Measurements from ENCODE around the gene CDK11B.

CDK11B gene

DNA sequence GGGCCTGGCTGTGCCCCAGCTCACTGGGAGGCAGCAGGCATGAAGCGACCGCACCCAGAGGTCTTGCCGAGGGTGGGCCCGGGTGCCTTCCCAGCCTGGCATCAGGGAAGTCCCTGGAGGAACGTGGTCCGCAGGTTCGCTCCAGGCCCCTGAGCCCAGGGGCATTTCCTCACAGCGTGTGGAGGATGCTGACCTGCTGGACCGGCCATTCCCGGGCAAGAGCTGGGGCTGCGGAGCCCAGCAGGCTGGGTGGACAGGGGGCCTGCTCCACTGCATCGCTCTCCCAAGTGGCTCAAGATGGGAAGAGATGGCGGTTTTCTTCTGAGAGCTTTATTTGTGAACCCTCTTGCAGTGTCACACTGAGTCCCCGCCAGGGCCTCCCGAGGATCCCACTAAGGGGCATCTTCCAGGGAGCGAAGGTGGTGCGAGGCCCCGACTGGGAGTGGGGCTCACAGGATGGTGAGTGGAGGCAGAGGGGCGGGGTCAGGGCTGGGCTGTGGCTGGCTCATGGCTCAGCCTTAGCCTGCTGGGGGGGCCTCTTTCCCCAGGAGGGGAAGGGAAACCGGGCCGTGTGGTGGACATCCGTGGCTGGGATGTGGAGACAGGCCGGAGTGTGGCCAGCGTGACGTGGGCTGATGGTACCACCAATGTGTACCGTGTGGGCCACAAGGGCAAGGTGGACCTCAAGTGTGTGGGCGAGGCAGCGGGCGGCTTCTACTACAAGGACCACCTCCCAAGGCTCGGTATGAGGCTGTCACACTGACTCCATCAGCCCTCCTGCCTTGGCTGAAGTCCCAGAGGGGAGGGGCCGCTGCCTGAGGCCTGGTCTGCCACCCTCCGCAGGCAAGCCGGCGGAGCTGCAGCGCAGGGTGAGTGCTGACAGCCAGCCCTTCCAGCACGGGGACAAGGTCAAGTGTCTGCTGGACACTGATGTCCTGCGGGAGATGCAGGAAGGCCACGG lies 34.1 kb downstream of the CDK11B start:
- H3K9me3 ChIP-seq (ENCODE audit: control insufficient read depth, low read length): no peaks in the 10 kb centered on the region
- no peaks in the 10 kb centered on the region for H3K4me1 ChIP-seq (ENCODE audit: control insufficient read depth, insufficient read depth, low read length, poor library complexity, severe bottlenecking)
- WGBS, 2 experiments (ENCODE audit: insufficient coverage in 2 of 2): 92 to 94% methylated on average over 31 to 34 of the region's 38 CpGs
- peaks cover 21% of the 10 kb centered on the region for H3K36me3 ChIP-seq (ENCODE audit: control insufficient read depth, insufficient read depth, low read length)
- H3K4me3 ChIP-seq (ENCODE audit: extremely low read depth, insufficient read depth, low read length, poor library complexity, severe bottlenecking): no peak overlapping the region
- no peak overlapping the region for H3K27ac ChIP-seq (ENCODE audit: low read depth, low read length, severe bottlenecking)

DNA sequence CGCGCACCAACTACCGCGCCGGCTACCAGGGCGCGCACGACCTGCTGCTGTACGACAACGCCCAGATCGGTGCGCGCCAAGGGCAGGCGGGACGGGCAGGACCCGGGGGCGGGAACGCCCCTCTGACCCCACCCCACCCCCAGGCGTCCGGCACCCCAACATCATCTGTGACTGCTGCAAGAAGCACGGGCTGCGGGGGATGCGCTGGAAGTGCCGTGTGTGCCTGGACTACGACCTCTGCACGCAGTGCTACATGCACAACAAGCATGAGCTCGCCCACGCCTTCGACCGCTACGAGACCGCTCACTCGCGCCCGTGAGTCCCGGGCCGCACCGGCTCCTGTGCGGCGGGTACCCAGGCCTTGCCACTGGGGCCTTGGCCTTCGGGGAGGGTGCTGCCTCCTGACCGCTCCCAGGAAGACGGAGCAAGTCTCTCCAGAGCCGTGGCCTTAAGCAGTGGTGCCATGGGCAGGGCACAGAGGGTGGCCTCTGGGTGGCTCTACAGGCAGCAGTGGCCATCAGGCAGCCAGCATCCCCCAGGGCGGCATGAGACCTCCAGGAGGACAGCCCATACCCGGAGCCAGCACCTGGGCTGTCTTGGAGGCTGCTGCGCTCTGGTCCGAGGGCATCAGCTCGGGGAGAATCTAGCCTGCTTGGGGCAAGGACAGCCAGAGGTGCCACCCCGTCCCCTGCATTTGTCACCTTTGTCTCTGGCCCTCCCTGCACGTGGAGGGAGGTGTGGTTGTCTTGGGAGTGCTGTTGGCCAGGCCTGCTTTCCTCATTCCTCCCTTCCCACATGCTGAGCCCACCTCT lies 35.0 kb downstream of the CDK11B start:
- Histone ChIP-seq H3K36me3 (ENCODE audit: control insufficient read depth, insufficient read depth, low read length) (peaks cover 24% of the 10 kb centered on the region), H3K9me3 (ENCODE audit: control insufficient read depth, low read length) (no peaks in the 10 kb centered on the region), H3K27ac (ENCODE audit: low read depth, low read length, severe bottlenecking) (no peak overlapping the region), H3K4me3 (ENCODE audit: extremely low read depth, insufficient read depth, low read length, poor library complexity, severe bottlenecking) (no peak overlapping the region), H3K4me1 (ENCODE audit: control insufficient read depth, insufficient read depth, low read length, poor library complexity, severe bottlenecking) (no peaks in the 10 kb centered on the region)
- 94 to 96% methylated on average over 37 to 49 of the region's 51 CpGs for WGBS, 2 experiments (ENCODE audit: insufficient coverage in 2 of 2)

DNA sequence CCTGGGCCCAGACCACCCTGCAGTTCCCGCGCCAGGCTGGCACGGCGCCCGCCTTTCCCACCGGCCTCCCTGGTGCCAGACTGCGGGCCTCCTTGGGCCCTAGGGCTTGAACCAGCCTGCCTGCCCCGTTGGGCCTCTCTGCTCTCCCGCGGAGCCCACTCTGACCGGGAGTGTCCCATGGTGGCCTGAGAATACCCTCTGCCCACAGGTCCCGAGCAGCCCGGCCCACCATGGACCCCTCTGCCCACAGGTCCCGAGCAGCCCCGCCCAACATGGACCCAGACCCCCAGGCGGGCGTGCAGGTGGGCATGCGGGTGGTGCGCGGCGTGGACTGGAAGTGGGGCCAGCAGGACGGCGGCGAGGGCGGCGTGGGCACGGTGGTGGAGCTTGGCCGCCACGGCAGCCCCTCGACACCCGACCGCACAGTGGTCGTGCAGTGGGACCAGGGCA lies 35.6 kb downstream of the CDK11B start:
- Histone ChIP-seq H3K27ac (ENCODE audit: low read depth, low read length, severe bottlenecking) (no peak overlapping the region), H3K4me3 (ENCODE audit: extremely low read depth, insufficient read depth, low read length, poor library complexity, severe bottlenecking) (no peak overlapping the region), H3K4me1 (ENCODE audit: control insufficient read depth, insufficient read depth, low read length, poor library complexity, severe bottlenecking) (no peaks in the 10 kb centered on the region), H3K36me3 (ENCODE audit: control insufficient read depth, insufficient read depth, low read length) (peaks cover 29% of the 10 kb centered on the region), H3K9me3 (ENCODE audit: control insufficient read depth, low read length) (no peaks in the 10 kb centered on the region)
- 95 to 96% methylated on average over 30 to 33 of the region's 33 CpGs for WGBS, 2 experiments (ENCODE audit: insufficient coverage in 2 of 2)

DNA sequence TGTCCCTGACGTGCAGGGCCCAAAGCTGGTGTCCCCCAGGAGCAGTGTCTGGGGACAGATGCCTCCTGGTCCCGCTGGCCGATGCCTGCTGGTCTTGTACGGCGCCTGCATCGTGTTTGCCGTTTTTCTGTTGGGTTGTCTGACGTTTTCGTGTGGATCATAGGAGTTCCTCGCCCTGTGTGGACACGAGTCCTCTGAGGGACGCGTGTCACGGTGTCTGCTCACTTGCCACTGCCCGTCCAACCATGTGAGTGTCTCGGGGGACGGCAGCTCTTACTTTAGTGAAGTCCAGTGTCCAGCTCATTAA lies 36.1 kb downstream of the CDK11B start:
- 92 to 95% methylated on average over 13 to 17 of the region's 17 CpGs for WGBS, 2 experiments (ENCODE audit: insufficient coverage in 2 of 2)
- H3K27ac ChIP-seq (ENCODE audit: low read depth, low read length, severe bottlenecking): no peak overlapping the region
- H3K9me3 ChIP-seq (ENCODE audit: control insufficient read depth, low read length): no peaks in the 10 kb centered on the region
- H3K4me3 ChIP-seq (ENCODE audit: extremely low read depth, insufficient read depth, low read length, poor library complexity, severe bottlenecking): no peak overlapping the region
- no peaks in the 10 kb centered on the region for H3K4me1 ChIP-seq (ENCODE audit: control insufficient read depth, insufficient read depth, low read length, poor library complexity, severe bottlenecking)
- peaks cover 30% of the 10 kb centered on the region for H3K36me3 ChIP-seq (ENCODE audit: control insufficient read depth, insufficient read depth, low read length)

DNA sequence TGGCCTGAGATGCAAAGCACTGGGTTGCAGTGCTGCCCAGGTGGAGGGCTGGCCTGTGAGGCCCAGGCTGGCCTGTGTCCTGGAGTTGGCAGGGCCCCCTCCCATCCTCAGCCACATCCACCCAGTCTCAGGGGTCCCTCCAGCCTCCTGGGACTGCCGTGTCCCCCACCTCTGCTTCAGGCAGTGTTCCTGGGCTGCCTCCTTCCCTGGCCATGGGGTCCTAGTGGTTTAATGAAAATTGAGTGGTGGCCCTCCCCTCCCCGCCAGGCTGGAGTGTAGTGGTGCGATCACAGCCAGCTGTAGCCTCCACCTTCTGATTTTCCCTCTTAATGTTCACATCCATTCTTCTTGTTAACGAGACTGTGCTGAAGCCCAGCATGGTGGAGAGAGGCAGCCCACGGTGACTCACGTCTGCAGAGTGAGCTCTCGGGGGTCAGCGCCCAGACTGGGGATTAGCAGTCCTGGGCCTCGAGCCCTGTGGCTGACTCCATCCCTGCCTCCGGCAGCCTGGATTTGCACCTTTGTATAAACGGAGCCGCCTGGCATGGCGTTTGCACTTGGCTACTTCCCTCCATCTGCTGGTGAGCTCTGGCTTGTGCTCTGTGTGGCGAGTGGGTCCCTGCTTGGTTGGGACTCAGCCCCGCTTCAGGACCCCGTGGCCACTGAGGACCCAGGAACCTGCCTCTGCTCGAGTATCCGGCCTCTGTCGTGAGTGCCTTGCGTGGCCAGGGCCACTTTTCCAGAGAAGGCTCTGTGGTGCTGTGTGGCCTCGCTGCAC lies 36.6 kb downstream of the CDK11B start:
- 86 to 91% methylated on average over 17 to 18 of the region's 21 CpGs for WGBS, 2 experiments (ENCODE audit: insufficient coverage in 2 of 2)
- H3K36me3 ChIP-seq (ENCODE audit: control insufficient read depth, insufficient read depth, low read length): peaks cover 35% of the 10 kb centered on the region
- no peak overlapping the region for H3K4me3 ChIP-seq (ENCODE audit: extremely low read depth, insufficient read depth, low read length, poor library complexity, severe bottlenecking)
- H3K4me1 ChIP-seq (ENCODE audit: control insufficient read depth, insufficient read depth, low read length, poor library complexity, severe bottlenecking): no peaks in the 10 kb centered on the region
- no peak overlapping the region for H3K27ac ChIP-seq (ENCODE audit: low read depth, low read length, severe bottlenecking)
- no peaks in the 10 kb centered on the region for H3K9me3 ChIP-seq (ENCODE audit: control insufficient read depth, low read length)

DNA sequence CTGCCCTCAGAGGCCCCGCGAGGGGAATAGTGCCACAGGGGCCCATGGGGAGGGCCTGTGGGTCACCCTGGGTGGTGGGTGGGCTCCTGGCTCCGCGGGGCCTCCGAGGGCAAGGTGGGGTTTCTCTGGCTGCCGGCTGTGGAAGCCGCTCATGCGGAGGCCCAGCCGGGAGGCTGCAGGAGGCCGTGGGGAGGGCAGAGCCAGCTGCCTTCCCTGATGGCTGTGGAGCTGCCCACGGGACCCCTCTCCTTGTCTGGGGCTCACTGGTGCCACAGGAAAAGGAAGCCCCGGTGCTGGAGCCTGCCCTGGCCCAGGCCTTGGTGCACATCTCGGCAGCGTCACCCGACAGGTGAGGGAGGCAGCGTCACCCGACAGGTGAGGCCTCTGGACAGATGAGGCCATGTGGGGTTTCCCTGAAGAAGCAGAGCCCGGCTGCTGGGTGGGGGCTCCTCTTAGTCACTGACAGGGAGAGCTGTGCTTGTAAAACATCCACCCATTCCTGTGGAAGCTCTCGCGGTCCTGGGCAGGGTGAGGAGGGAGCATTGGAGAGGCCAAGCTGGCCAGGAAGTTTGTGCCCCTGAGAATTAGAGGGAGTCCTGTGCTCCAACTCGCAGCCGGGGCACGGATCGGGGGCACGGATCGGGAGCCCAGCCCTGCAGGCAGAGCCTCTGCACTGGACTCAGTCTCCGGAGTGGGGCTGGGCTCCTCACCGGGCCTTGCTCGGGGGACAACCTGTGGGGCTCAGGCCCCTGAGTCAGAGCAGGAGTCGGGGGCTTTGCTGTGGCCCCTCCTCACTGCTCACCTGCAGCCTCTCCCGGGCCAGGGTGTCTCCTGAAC lies 37.4 kb downstream of the CDK11B start:
- Histone ChIP-seq H3K9me3 (ENCODE audit: control insufficient read depth, low read length) (no peaks in the 10 kb centered on the region), H3K4me3 (ENCODE audit: extremely low read depth, insufficient read depth, low read length, poor library complexity, severe bottlenecking) (no peak overlapping the region), H3K36me3 (ENCODE audit: control insufficient read depth, insufficient read depth, low read length) (peaks cover 33% of the 10 kb centered on the region), H3K27ac (ENCODE audit: low read depth, low read length, severe bottlenecking) (no peak overlapping the region), H3K4me1 (ENCODE audit: control insufficient read depth, insufficient read depth, low read length, poor library complexity, severe bottlenecking) (peaks cover 5% of the 10 kb centered on the region)
- WGBS, 2 experiments (ENCODE audit: insufficient coverage in 2 of 2): 93 to 95% methylated on average over 30 to 31 of the region's 31 CpGs

DNA sequence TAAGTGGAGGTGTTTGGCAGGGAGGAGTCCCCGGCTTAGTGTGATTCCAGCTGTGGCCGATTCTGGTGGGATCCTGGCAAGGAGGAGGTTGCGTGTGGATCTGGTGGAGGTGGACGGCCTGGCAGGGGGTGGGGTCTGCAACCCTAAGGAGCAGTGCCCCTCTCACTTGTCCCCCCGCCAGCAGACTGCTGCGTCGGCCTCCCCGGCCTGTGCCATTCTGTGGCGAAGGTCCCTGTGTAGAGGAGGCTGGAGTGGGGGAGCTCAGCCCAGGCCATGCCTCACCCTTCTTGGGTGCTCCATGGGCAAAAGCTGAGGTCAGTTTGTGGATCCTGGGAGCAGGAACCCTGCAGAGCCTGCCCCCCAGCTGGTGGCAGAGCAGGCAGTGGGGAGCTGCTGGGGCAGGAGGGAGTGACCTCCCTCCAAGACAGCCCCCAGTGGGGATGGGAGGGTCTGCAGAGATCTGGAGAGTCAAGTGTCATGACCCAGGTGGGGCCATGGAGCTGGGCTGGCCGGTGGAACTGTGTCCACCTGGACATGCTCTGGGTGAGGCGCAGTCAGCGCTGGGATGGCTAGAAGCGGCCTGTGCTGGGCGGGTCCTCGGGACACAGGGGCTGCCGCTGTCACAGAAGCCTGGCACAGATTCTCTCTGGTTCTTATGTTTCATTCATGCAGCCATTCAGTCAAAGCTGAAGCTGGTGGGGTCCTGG lies 38.2 kb downstream of the CDK11B start:
- peaks cover 5% of the 10 kb centered on the region for H3K4me1 ChIP-seq (ENCODE audit: control insufficient read depth, insufficient read depth, low read length, poor library complexity, severe bottlenecking)
- 95% methylated on average over 9 to 15 of the region's 16 CpGs for WGBS, 2 experiments (ENCODE audit: insufficient coverage in 2 of 2)
- H3K9me3 ChIP-seq (ENCODE audit: control insufficient read depth, low read length): no peaks in the 10 kb centered on the region
- H3K36me3 ChIP-seq (ENCODE audit: control insufficient read depth, insufficient read depth, low read length): peaks cover 33% of the 10 kb centered on the region
- no peak overlapping the region for H3K27ac ChIP-seq (ENCODE audit: low read depth, low read length, severe bottlenecking)
- H3K4me3 ChIP-seq (ENCODE audit: extremely low read depth, insufficient read depth, low read length, poor library complexity, severe bottlenecking): no peak overlapping the region

DNA sequence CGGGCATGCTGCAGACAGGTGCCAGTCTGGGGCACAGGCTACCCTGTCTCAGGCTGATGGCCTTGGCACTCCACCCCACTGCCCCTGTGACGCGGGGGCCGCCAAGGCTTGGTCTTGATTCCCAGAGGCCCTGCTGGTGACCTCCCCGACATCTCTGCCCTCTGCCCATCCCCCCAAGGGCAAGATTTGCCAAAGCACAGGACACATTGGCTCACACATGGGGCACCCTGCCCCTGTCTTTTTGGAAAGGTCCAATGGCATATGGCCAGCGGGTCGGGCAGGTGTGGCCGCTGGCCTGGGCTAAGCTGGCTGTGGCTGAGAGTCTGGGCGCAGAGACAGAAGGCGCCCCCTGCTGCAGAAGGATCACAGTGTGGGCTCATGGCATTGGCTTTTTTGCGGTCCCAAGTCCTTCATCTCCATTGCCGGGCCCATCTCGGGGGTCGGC lies 38.9 kb downstream of the CDK11B start:
- Histone ChIP-seq H3K27ac (ENCODE audit: low read depth, low read length, severe bottlenecking) (no peak overlapping the region), H3K9me3 (ENCODE audit: control insufficient read depth, low read length) (no peaks in the 10 kb centered on the region), H3K4me3 (ENCODE audit: extremely low read depth, insufficient read depth, low read length, poor library complexity, severe bottlenecking) (no peak overlapping the region), H3K4me1 (ENCODE audit: control insufficient read depth, insufficient read depth, low read length, poor library complexity, severe bottlenecking) (peaks cover 5% of the 10 kb centered on the region), H3K36me3 (ENCODE audit: control insufficient read depth, insufficient read depth, low read length) (peaks cover 29% of the 10 kb centered on the region)
- 83 to 87% methylated on average over 10 to 14 of the region's 14 CpGs for WGBS, 2 experiments (ENCODE audit: insufficient coverage in 2 of 2)

DNA sequence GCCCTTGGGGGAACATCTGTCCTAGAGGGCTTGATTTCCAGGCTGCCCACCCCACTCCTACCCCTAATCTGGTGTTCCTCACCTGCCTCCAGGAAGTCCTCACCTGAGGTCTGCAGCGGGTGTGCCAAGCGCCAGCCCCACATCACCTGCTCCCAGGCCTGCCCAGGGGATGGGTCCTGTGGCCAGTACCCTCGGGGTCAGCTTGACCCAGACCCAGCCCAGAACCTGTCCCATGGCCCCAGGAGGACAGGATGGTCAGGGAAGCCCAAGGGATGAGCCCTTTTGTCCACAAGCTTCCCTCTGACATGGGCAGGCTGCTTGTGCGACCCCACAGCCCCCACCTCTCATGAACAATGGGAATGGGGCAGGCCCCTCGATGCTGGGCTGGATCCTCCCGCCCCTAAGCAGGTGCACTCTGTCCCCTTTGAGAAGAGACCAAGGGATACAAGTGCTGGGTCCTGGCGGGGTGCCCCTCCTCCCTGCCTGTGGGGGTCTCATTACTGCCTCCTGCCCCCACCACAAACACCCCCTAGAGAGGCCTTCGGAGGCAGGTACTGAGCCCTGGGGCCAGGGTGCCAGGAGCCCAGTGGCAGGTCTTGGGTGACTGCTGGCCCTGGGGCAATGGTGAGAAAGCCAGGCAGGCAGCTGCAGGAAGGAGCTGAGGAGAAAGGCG lies 40.3 kb downstream of the CDK11B start:
- Histone ChIP-seq H3K4me3 (ENCODE audit: extremely low read depth, insufficient read depth, low read length, poor library complexity, severe bottlenecking) (no peak overlapping the region), H3K27ac (ENCODE audit: low read depth, low read length, severe bottlenecking) (no peak overlapping the region), H3K9me3 (ENCODE audit: control insufficient read depth, low read length) (no peaks in the 10 kb centered on the region), H3K4me1 (ENCODE audit: control insufficient read depth, insufficient read depth, low read length, poor library complexity, severe bottlenecking) (peaks cover 12% of the 10 kb centered on the region), H3K36me3 (ENCODE audit: control insufficient read depth, insufficient read depth, low read length) (peaks cover 24% of the 10 kb centered on the region)
- WGBS, 2 experiments (ENCODE audit: insufficient coverage in 2 of 2): 85 to 88% methylated on average over 6 to 7 of the region's 9 CpGs
